ENCODE measurements around the gene KLHDC4.

Gene KLHDC4

GRCh38 chr16:87697792-87698191, 68.0 kb downstream of the KLHDC4 start:
- no peak for ATAC-seq

DNA sequence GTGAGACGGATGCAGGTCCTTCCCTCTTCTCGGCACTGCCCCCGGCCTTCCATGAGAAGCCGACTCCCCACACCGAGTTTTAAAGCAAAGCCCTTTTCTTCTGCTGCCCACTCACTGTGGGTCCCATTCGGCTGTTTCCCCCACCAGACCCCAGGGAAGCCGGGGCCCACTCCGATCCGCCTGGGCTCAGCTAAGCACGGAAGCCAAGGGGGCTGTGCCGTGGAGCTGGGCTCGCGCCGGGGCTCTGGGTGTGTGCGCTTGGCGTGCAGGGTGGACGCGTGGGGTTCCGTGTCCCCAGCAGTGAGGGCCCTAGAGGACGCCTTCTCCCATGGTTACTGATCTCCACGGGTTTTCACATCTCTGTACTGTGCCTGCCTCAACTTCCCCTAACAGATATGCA, 68.5 kb downstream of the KLHDC4 start:
- ATAC-seq: no peak

DNA sequence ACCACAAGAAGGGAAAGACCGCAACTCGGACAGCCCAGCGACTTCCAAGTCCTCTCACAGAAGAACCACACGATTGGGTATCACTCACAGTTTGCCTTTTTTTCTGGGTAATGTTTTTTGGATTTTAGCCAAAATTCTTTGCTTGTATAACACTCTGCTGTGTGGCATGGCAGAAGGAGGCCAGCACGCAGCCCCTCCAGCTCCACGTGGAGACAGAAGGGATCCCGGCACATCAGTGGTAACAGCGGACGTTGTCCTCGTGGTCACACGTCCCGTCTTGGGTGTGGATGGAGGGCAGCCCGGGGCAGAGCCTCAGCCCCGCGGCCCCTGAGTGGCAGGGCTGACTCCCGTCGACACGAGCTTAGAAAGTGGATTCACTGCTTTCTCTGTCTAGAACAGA, 69.1 kb downstream of the KLHDC4 start:
- ATAC-seq: no peak

DNA sequence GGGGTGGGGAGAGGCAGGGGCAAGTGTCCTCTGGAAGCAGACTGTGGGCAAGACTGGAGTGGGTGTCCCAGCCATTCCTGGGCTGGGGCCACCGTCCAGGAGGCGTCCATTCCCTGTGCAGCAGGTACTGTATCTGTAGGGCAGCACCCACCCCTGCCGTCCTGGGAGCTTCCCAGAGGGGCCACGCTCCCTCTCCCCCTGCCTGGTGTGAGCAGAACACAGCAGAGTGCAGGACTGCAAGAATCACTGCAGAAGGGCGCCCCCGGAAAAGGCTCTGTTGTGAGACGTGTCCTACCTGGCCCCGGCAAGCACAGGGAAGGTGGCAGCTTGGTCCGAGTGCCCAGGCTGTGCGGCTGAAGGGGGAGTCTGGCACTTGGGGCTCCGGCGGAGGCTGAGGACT, 70.3 kb downstream of the KLHDC4 start:
- ATAC-seq: no peak

DNA sequence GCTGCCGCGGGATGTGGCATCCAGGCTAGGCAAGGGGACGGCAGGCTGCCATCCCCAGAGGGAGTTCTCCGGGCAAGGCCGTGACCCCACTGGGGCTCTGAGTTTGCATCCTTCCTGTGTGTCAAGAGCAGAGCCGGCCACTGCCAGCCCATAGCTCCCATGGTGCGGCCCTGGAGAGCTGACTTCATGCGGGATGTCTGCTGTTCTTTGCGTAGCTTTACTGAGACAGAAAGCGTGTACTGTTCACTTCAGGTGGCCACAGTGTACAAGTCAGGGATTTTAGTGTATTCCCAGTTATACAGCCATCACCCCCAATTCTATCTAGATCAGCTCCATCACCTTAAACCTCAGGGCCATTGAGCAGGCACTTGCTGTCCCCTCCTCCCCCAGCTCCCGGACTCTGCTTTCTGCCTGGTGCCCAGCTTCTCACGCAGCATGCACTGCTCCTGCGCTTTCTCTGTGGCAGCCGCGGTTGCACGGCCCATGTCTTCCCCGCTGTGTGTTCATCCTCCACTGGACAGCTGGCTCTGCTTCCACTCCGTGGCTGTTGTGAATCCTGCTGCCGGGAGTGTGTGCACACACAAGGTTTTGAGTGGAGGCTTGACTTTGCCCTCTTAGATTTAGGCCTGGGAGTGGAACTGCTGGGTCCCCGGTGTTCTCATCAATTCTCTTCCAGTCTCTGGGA, 71.2 kb downstream of the KLHDC4 start:
- ATAC-seq: no peak

- ATAC-seq: no peak
Measured at GRCh38 chr16:87693827-87694226, 72.0 kb downstream of the KLHDC4 start.

DNA sequence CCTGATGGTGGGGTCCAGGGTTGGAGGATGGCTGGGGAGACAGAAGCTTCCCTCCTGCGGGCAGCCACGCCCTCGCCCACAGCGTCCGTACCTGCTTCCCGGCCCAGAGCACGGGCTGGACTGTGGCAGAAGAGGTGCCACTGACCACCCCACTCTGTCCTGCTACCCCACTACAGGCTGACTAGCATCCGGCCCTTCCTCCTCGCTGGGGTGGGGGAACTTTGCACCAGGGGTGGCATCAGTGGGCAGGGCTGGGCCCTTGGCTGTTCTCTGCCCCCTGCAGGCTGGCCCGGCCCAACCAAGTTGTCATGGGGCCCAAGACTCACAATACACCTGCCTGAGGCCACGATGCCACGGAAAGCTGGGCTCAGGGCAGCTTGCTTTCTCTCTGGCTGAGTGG, 73.0 kb downstream of the KLHDC4 start:
- ATAC-seq: no peak

DNA sequence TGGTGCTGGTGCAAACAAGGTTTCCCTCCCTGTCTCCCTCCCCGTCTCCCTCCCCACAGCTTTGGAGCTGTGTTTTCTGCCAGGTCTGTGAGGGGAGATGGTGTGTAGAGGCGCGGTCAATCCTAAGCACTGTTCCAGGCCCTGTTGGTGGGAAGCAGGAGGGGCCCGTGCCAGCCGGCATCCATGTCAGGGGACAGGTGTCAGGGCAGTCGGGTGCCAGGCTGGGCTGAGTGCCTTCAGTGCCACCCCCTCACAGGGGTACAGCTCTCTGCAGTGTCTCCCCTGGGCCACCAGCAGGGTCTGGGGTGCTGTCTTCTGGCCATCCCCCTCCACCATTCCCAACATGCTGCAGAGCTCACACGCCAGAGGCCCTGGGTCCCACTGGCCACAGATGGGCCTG, 73.6 kb downstream of the KLHDC4 start:
- ATAC-seq: no peak

DNA sequence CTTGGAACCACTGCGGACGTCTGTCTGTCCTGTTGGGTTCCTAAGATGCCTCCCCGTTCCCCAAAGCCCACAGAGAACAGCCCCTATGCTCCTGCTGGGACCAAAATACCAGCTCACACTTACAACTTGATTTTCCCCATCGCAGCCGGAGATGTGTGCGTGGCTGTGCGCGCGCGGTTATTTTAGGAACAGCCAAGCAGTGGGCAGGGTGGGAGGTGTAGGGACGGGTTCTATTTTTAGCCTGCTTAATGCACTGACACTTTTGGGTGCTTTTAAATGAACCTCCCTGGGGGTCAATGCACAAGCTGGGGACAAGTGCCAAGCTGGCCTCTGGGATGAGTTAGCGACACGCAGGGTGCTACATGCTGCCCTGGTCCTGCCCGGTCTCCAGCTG, 74.1 kb downstream of the KLHDC4 start:
- ATAC-seq: no peak

GRCh38 chr16:87690911-87691685, 74.7 kb downstream of the KLHDC4 start:
- ATAC-seq: no peak

GRCh38 chr16:87689956-87690465, 75.8 kb downstream of the KLHDC4 start:
- ATAC-seq: no peak

DNA sequence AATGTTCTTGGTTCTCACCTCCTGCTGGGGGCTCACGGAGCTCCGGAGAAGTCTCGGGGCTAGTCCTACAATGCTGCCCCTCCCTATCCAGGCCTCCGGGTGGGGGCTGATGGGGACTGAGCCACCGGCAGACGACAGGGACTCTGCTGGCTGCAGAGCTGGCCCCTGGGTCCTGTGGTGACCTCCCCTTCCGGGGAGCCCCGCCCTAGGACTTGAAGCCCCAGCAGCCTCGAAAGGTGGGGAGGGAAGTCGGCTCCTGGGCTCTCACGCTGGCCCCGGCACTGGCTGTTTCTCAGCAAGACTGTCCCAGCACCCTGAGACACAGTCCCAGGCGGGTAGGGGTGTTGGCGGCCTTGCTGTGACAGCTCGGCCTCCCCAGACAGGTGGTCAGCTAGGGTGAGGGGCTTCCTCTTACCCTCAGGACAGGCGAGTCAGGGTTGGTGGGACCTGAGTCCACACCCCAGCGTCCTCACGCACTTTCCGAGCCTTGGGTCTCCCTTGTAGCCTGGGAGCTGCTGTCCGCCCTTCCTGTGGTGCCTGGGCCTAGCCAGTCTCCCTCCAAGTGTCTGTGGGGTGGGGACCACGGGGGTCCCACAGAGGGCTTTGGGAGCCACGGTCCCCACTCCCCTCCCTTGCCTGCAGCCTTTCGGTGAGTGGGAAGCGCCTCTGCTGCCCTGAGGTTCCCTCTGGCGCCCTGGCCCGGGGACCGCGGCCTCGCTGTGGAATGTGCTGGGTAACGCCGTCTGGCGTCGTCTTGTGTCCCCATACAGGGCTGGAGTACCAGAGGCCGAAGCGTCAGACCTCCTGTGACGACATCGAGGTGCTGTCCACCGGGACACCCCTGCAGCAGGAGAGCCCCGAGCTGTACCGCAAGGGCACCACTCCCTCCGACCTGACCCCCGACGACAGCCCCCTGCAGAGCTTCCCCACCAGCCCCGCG, 76.6 kb downstream of the KLHDC4 start:
- ATAC-seq: no peak

DNA sequence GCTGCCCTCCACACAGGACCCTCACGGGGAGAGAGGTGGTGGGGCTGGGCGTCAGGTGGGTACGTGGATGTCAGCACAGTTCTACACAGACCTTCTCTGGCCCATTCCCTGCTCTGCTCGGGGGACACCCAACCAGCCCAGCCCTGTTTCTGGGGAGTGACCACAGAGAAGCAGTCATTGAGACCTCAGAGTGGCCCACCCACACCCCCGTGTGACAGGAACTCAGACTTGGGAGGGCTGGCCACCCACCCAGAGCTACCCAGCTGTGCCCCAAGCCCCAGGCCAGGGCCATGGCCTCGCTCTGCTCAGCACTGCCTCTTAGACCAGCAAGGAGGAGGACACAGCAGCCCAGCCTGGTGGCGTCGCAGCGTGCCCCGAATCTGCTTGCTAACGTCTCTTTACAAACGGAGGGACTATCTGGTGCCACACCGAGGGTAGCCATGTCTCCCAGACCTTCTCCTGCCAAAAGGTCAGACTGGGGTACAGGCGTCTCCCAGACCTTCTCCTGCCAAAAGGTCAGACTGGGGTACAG, 77.7 kb downstream of the KLHDC4 start:
- ATAC-seq: no peak

DNA sequence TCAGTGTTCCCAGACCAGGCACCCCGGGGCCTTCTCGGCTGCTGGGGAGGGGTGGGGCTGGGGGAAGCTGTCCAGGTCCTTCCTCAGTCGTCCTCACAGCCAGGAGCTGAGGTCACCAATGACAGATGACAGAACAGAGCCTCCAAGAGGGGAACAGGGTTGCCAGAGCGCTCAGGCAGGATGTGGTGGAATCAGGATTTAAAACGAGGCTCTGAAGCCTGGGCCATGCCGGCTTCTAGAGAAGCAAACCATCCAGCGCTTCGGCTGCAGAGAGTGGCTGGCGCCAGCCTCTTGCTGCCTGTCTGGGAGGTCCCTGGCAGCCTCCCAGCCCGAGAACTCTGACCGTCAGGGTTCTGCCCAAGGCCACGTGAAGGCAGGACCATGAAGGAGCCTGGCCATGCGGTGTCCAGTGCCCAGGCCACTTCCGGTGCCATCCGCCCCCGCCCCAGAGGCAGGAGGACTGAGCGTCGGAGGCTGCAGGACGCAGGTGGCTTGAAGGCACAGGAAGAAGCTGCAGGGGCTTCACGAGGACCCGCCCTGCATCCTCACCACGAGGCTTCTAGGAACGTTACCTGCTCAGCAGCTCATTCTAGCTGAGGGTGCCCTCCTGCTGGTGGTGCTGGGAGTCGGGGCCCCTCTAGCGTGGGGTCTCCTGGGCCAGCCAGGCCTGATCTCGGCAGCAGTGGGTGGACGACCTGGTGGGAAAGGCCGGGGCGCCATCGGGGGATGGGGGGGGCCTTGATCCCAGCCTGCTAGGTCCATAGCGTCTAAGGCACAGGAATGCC, 78.5 kb downstream of the KLHDC4 start:
- no peak for ATAC-seq

- no peak for ATAC-seq
Measured at GRCh38 chr16:87686697-87687096, 79.1 kb downstream of the KLHDC4 start.

DNA sequence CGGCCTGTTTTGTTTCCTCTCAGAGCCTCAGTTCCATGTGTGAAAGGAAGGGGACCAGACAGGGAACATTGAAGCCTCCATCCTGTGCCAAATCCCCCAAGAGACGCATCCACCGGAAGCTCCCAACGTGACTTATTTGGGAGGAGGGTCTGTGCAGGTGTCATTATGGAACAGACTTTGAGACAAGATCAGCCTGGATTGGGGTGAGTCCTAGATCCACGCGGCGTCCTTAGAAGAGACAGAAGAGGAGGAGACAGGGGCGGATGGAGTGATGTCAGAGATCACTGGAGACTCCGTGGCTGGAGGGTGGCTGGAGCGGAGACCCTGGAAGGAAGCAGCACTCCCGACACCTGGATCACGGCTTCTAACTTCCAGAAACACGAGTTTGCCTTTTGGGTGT, 80.0 kb downstream of the KLHDC4 start:
- no peak for ATAC-seq

DNA sequence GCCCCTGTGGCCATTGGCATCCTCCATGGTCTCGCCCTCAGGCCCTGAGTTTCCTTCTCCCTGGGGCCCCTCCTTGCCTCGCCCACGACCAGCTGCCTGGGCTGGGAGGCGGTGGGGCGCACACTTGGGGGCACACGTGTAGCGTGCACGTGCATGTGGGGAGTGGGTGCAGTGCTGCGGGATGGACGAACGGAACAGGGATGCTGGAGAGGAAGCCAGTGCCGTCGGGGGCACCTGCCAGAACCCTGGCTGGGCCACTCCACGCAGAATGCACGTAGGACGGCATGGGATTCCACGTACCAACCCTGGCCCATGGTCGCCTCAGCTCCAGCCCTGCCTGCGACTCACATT, 80.4 kb downstream of the KLHDC4 start:
- ATAC-seq: no peak

DNA sequence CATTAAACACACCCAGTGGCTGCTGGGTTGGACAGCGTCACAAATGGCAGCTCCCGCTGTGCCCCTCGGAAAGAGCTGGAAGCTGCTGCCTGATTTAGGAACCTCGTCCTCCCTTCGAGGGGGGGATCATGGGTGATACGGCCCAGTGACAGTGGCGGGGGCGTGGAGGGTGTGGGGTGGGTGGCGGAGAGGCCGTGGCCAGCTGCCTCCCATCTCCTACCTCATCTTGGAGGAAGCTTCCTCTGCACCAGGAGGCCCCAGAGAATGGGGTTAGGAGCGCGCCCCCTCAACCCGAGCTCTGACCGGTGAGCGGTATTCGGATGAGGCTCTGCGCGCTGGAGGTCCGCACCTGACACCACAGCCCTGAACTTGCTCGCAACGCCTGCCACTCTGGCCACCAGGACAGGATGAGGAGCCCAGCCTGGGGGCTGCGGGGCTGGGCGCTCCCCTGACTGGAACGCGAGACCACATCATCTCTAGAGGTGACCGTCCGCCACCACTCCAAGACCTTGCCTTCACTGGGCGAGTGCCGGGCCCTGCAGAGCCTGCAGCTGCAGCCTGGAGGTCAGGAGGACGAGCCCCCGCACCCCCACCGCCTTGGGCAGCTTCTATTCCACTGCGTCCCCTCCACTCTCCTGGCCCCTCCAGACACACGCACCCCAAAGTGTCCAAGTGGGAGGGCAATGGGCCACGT, 80.9 kb downstream of the KLHDC4 start:
- ATAC-seq: no peak

DNA sequence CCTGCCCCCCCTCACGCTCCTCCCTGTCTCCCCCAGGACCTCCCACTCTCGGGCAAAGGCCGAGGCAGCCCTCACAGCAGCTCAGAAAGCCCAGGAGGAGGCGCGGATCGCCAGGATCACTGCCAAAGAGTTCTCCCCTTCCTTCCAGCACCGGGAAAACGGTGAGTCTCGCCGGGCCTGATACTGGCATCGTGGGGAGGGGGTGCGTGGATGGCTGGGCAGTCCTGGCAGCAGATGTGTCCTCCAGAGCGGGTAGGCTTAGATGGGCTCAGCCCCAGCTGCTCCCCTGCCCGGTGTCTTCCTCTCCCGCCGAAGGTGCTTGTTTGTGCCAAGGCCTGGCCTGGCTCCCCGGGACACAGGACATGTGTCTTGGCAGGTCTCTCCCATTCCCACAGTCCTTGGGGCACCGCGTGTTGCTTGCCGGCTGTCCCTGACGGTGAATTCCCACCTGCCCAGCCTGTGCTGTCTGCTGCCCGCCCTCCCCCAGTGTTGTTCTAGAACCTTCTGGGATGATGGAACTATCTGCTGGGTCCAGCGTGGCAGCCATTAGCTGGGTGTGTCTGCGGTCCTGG, 81.6 kb downstream of the KLHDC4 start:
- no peak for ATAC-seq

GRCh38 chr16:87682852-87683399, 82.9 kb downstream of the KLHDC4 start:
- ATAC-seq: no peak
